Measurements from ENCODE around the gene SP8.

- TF ChIP-seq CTCF (IDR thresholded peaks at IDR 0.05) (no peak), POLR2A (IDR thresholded peaks at IDR 0.05) (no peak)
Observed at GRCh38 chr7:20741801-20742200, 44.9 kb downstream of the SP8 start.
